ENCODE data around the gene ICA1L.
"Not testable (repeated sequence)": the region's sequence is repeated elsewhere in the genome, so short reads cannot be mapped to it uniquely, and the experiment has no call there.

ICA1L gene

GRCh38 chr2:202871300-202872141 is at the start of gene ICA1L:
ICA1L (minus strand) TSS chr2:202871766; CDS start chr2:202829009, 42,757 bp downstream.
- DNase-seq (ENCODE audit: low read depth), result peak; percentile 45

- DNase-seq (ENCODE audit: low read depth), result no peak
Observed at GRCh38 chr2:202918860-202919259, 47.3 kb upstream of the ICA1L start.

GRCh38 chr2:202912342-202913201 is 41.0 kb upstream of the ICA1L start:
- DNase-seq (ENCODE audit: low read depth), result peak; percentile 10

- DNase-seq (ENCODE audit: low read depth), result peak; percentile 94
Observed at GRCh38 chr2:202911512-202912341, 40.2 kb upstream of the ICA1L start, which contains the start of the genes CARF and WDR12. CARF (plus strand) TSS chr2:202912275; CDS start chr2:202941903, 29,628 bp downstream. WDR12 (minus strand) TSS chr2:202911673; CDS start chr2:202911476, 197 bp downstream.

- DNase-seq (ENCODE audit: low read depth), result no peak
Observed at GRCh38 chr2:202911203-202911511, 39.6 kb upstream of the ICA1L start.

- DNase-seq (ENCODE audit: low read depth), result no peak
Observed at GRCh38 chr2:202910698-202911097, 39.1 kb upstream of the ICA1L start.

- not testable (repeated sequence) for DNase-seq (ENCODE audit: low read depth)
Observed at GRCh38 chr2:202910250-202910649, 38.7 kb upstream of the ICA1L start.

- DNase-seq (ENCODE audit: low read depth), result peak; percentile 29
Observed at GRCh38 chr2:202909394-202910192, 38.0 kb upstream of the ICA1L start.

- DNase-seq (ENCODE audit: low read depth), result no peak
Observed at GRCh38 chr2:202908186-202908585, 36.6 kb upstream of the ICA1L start.

- not testable (repeated sequence) for DNase-seq (ENCODE audit: low read depth)
Observed at GRCh38 chr2:202905507-202905906, 33.9 kb upstream of the ICA1L start.

GRCh38 chr2:202885190-202885589 is 13.6 kb upstream of the ICA1L start:
- DNase-seq (ENCODE audit: low read depth), result no peak

GRCh38 chr2:202883987-202884675 is 12.6 kb upstream of the ICA1L start:
- DNase-seq (ENCODE audit: low read depth), result peak; percentile 83

GRCh38 chr2:202881570-202881969 is 10.0 kb upstream of the ICA1L start:
- no peak for DNase-seq (ENCODE audit: low read depth)

- DNase-seq (ENCODE audit: low read depth), result no peak
Observed at GRCh38 chr2:202877699-202878098, 6.1 kb upstream of the ICA1L start.

GRCh38 chr2:202870431-202871299 is 901 bp downstream of the ICA1L start:
- peak; percentile 58 for DNase-seq (ENCODE audit: low read depth)

GRCh38 chr2:202861987-202862386 is 9.6 kb downstream of the ICA1L start:
- no peak for DNase-seq (ENCODE audit: low read depth)

GRCh38 chr2:202858601-202859000 is 13.0 kb downstream of the ICA1L start:
- no peak for DNase-seq (ENCODE audit: low read depth)

GRCh38 chr2:202849343-202849742 is 22.2 kb downstream of the ICA1L start:
- DNase-seq (ENCODE audit: low read depth), result not testable (repeated sequence)

- peak; percentile 26 for DNase-seq (ENCODE audit: low read depth)
Observed at GRCh38 chr2:202848813-202849212, 22.8 kb downstream of the ICA1L start.
